Central memory CD8-positive, alpha-beta T cell (primary cell): ENCODE data around the gene CFC1.
"Not testable (repeated sequence)": the region's sequence is repeated elsewhere in the genome, so short reads cannot be mapped to it uniquely, and the experiment has no call there.

Experiments used
- ATAC-seq: fragments of 150-1000 bp; cut with Tn5 transposase; replicated peaks from 2 replicates; pipeline ENCODE4 v1.10.0; 2022; ENCODE audit warnings: mild to moderate bottlenecking, moderate FRiP score, moderate number of reproducible peaks; ENCODE audit not compliant: poor library complexity, severe bottlenecking; ENCODE audit errors: extremely low read depth
- DNase-seq, 2 donors: peaks; one replicate each; pipeline ENCODE4 v3.0.0; 2021; ENCODE audit warnings: low spot score in 2 of 2
- H3K27ac Mint-ChIP-seq: one replicate; pipeline ENCODE4 v1.8.0; 2022; ENCODE audit warnings: low read depth, mild to moderate bottlenecking, moderate library complexity, mixed read lengths
- H3K27me3 Mint-ChIP-seq: one replicate; pipeline ENCODE4 v1.8.0; 2022; ENCODE audit warnings: mixed read lengths
- H3K36me3 Mint-ChIP-seq: one replicate; pipeline ENCODE4 v1.8.0; 2022; ENCODE audit warnings: mild to moderate bottlenecking, moderate library complexity, mixed read lengths; ENCODE audit not compliant: insufficient read depth
- H3K4me1 Mint-ChIP-seq: one replicate; pipeline ENCODE4 v1.8.0; 2022; ENCODE audit warnings: mixed read lengths
- H3K4me3 Mint-ChIP-seq: one replicate; pipeline ENCODE4 v1.8.0; 2022; ENCODE audit warnings: mild to moderate bottlenecking, moderate library complexity, mixed read lengths
- H3K9me3 Mint-ChIP-seq: one replicate; pipeline ENCODE4 v1.8.0; 2022; ENCODE audit warnings: mixed read lengths

Gene CFC1

DNA sequence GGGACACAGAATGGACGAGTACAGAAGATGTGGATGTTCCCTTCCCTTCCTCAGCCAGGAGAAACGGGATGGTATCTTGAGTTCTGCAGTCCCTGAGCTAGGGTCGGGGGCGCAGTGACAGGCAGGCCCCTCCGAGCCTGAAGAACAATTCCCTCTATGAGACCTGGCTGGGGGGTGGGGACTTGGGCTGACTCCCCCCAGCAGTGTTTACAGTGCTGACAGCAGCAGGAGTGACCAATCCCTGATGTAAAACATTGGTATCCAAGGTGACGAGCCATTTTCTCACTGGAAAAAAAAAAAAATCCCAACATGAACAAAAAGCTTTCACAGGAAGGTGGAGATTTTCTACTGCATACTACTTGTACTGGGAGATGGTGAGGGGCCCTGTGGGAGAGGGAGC lies at the start of gene CFC1:
CFC1 (minus strand) TSS at position 183 of the 400 bp plus-strand sequence. CDS start 288 bp downstream, outside the sequence.
- H3K4me3 Mint-ChIP-seq, H3K36me3 Mint-ChIP-seq, DNase-seq, H3K27ac Mint-ChIP-seq, H3K4me1 Mint-ChIP-seq, H3K9me3 Mint-ChIP-seq, H3K27me3 Mint-ChIP-seq, ATAC-seq: not testable (repeated sequence)

DNA sequence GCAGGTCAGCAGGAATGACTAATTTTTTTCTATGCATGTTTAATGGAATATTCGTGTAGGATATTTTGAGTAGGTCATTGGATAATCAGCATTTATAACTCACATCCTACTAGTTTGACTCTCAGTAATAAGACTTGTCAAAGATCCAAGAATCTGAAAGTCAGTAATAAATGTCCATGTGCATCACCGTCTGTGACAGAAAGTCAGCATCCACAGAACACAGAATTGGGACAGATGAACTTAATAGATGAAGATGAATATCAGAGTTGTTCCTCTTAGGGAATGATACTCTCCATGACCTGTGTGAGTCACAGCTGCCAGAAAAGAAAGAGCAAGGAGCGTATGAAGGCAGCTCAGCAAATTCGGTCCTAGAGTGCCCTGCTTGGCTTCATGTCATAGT lies 42.3 kb upstream of the CFC1 start:
- not testable (repeated sequence) for H3K36me3 Mint-ChIP-seq, DNase-seq, H3K4me3 Mint-ChIP-seq, H3K9me3 Mint-ChIP-seq, H3K27ac Mint-ChIP-seq, ATAC-seq, H3K4me1 Mint-ChIP-seq
- peaks cover 19% of the 10 kb centered on the region for H3K27me3 Mint-ChIP-seq

DNA sequence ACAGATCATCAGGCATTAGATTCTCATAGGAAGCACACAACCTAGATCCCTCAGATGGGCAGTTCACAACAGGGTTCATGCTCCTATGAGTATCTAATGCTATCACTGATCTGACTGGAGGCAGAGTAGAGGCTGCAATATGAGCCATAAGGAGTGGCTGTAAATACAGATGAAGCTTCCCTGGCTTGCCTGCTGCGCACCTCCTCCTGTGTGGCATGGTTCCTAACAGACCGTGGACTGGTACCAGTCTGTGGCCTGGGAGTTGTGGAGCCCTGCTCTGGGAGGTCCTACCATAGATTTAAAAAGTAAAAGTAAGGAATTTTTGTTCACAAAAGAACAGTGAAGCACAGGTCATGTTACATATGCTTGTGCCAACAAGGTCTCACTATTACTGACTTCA lies 39.6 kb upstream of the CFC1 start:
- H3K27me3 Mint-ChIP-seq, result peaks cover 19% of the 10 kb centered on the region
- H3K4me3 Mint-ChIP-seq, H3K27ac Mint-ChIP-seq, H3K36me3 Mint-ChIP-seq, DNase-seq, H3K9me3 Mint-ChIP-seq, ATAC-seq, H3K4me1 Mint-ChIP-seq: not testable (repeated sequence)

DNA sequence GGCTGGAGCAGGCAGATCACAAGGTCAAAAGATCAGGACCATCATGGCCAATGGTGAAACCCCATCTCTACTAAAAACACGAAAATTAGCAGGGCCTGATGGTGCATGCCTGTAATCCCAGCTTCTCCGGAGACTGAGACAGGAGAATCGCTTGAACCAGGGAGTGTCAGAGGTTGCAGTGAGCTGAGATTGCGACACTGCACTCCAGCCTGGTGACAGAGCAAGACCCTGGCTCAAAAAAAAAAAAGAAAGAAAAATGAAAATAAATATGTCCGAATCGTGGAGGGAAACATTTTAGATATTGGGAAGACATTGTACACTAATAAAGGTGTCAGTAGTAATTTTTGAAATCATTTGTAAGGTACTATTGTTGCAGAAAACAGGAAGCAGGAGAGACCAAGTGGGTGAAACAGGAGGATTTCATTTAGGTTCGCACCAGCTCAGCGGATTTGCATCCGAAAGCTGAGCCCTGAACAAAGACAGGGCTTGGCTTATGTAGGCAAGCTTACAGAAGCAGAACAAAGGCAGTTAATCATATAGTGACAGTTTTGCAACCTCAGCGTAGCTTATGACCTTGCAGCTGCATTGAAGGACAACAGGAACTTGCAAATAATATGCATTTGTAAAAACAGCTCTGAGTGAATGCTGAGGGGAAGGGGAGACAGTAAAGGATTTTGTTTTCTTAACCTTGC lies 29.6 kb upstream of the CFC1 start:
- H3K27ac Mint-ChIP-seq, H3K4me1 Mint-ChIP-seq, H3K27me3 Mint-ChIP-seq, H3K36me3 Mint-ChIP-seq, ATAC-seq, H3K4me3 Mint-ChIP-seq, DNase-seq, H3K9me3 Mint-ChIP-seq: not testable (repeated sequence)

DNA sequence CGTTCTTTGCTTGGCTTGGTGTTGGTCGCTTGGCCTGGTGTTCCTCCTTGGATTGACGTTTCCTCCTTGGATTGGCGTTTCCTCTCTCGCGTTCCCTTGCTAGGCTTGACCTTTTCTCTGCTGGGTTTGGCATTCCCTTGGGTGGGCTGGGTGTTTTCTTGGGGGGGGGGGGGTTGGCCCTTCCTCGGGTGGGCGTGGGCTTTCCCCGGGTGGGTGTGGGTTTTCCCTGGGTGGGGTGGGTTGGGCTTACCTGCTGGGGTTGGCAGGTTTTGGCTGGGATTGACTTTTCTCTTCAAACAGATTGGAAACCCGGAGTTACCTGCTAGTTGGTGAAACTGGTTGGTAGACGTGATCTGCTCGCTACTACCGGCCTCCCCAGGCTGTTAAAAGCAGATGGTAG lies 11.8 kb upstream of the CFC1 start, which contains the start of gene POTEJ:
POTEJ (plus strand) TSS at position 301 of the 400 bp plus-strand sequence; CDS start at position 394, 93 bp downstream.
- H3K9me3 Mint-ChIP-seq, H3K4me3 Mint-ChIP-seq, H3K36me3 Mint-ChIP-seq, DNase-seq, H3K4me1 Mint-ChIP-seq, ATAC-seq, H3K27me3 Mint-ChIP-seq, H3K27ac Mint-ChIP-seq: not testable (repeated sequence)

DNA sequence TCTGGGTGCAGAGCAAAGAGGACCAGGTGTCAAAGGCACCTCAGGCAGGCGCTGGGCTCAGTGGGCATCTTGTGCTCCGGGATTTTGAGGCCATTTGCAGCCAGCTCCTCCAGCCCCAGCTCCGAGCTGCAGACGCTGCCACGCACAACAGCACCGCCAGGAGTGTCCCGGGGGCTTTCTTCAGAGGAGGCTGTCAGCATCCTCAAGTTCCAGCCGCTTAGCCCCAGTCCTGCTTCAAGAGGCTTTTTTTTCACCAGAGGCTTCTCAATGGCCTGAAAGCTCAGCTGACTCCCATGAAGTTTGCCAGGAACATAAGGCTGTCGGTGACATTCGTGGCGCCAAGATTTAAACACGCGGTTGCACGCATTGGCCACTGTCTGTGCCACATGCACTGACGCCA lies 11.1 kb upstream of the CFC1 start:
- H3K9me3 Mint-ChIP-seq, H3K36me3 Mint-ChIP-seq, H3K4me3 Mint-ChIP-seq, ATAC-seq, DNase-seq, H3K27me3 Mint-ChIP-seq, H3K4me1 Mint-ChIP-seq, H3K27ac Mint-ChIP-seq: not testable (repeated sequence)

DNA sequence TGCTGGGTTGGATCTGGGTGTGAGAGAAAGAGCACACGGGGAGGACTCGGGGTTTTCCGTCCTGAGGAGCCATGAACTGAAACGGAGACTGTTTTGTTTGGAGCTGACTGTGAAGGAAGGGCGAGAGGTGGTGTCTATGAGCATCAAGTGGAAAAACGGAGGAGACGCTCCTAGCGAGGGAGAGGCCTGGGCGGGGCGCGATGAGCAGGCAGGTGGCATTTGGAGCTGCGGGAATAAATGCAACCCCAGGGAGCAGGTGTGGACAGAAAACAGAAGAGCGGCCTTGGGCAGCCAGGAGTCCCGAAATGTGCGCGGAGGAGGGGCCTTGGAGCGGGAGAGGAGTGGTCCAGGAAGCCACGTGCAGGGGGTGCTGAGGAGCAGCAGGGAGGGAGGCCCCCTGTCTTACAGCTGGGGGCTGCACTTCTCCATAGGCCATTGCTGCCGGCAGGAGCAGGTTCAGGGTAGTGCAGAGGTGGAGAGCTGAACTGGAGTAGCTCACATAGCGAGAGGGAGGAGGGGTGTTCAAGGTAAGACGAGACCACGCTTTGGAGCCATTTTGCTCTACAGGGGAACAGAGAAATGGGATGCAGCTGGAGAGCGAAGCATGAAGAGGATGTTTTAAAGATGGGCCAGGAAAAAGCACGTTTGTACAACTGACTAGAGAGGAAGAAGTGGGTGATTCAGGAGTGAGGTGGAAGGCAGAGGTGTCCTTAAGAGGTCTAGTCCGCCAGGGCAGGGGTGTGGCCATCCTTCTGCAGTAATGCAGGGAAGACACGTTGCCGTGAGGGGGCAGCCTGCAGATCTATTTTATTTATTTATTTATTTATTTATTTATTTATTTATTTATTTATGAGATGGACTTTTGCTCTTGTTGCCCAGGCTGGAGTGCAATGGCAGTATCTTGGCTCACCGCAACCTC lies 9.9 kb upstream of the CFC1 start:
- not testable (repeated sequence) for ATAC-seq

DNA sequence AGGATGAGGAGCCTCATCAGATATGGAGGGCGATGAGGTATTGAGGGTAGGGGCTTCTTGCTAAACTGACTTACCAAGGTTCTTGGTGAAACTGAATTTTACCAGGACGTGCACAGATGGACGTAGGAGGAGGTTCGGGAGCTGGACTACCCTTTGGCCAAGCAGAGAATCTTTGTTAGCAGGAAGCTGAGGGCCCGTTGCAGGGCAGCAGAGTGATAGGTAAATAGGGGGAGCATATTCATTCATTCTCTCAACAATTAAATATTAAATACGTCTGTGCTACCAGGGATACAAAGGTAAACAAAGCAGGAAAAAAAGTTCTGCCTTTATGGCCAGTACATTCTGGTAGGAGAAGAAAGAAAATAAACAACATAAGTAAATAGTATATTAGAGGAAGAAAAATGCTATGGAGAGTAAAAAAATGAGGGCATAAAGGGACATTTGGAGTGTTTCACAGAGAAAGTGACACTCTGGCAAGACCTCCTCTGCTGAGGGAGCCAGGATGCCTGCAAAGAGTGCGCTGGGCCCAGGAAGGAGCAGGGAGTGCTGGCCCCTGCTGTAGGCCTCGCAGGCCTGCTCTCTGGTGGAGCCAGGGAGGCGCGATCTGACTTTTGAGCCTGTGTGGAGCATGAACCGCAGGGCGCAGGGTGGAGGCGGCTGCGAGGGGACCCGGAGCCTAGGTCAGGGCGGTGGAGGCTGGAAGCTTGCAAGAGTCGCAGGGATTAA lies 9.1 kb upstream of the CFC1 start:
- not testable (repeated sequence) for H3K9me3 Mint-ChIP-seq, H3K27ac Mint-ChIP-seq, ATAC-seq, H3K4me1 Mint-ChIP-seq, H3K36me3 Mint-ChIP-seq, DNase-seq, H3K4me3 Mint-ChIP-seq, H3K27me3 Mint-ChIP-seq

More for the DNA sequence above, 9.9 kb upstream of the CFC1 start:
- not testable (repeated sequence) for H3K36me3 Mint-ChIP-seq, H3K9me3 Mint-ChIP-seq, H3K27me3 Mint-ChIP-seq, H3K27ac Mint-ChIP-seq, DNase-seq, H3K4me1 Mint-ChIP-seq, H3K4me3 Mint-ChIP-seq

DNA sequence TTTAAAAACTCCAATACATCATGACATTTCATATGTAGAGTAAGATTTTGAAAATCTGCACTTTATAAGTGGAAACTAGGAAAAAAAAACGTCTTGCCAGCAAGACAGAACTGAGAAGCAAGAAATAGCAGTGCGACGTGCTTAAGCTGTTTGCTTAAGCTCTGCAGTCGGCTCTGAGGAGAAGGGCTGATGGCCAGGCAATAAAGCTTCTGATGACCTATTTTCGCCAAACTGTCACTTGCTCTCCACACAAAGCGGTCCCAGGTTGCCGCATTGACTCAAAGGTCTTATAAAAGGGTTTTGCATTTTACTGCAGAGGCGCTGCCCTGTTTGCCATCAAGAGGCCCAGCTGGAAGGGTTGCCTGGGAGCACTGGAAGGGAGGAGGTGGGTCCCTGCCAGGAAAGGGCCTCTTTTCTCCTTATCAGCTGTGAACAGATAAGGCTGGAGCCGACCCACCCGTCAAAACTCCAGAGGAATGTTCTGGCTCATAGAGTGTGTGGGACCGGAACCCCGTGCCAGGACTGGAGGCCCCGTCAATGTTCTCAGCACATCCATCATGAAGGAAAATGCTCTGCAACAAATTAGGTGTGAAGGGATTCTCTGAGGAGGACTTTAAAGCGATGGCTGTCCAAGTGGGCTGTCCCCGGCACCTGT lies 2.4 kb upstream of the CFC1 start:
- not testable (repeated sequence) for DNase-seq, H3K27me3 Mint-ChIP-seq, H3K36me3 Mint-ChIP-seq, H3K9me3 Mint-ChIP-seq, H3K4me1 Mint-ChIP-seq, H3K4me3 Mint-ChIP-seq, ATAC-seq, H3K27ac Mint-ChIP-seq

DNA sequence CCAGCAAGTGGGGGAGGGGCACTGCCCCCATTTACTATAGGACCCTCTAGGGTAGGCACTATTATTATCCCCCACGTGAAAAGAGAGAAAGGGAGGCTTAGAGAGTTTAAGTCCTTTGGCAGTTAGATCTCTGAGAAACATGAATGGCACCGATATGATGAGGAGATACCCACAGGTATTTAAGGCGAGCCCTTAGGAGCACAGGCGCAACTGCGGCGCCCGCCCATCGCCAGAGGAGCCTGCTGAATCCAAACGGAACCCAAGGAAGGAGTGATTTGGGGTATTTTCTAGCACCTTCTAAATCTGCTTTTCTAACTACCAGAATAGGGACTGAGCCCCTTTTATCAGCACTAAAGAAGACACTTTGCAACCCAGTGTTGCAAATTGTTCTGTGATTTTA lies 551 bp upstream of the CFC1 start:
- DNase-seq, ATAC-seq, H3K27ac Mint-ChIP-seq, H3K36me3 Mint-ChIP-seq, H3K4me1 Mint-ChIP-seq, H3K9me3 Mint-ChIP-seq, H3K4me3 Mint-ChIP-seq, H3K27me3 Mint-ChIP-seq: not testable (repeated sequence)

DNA sequence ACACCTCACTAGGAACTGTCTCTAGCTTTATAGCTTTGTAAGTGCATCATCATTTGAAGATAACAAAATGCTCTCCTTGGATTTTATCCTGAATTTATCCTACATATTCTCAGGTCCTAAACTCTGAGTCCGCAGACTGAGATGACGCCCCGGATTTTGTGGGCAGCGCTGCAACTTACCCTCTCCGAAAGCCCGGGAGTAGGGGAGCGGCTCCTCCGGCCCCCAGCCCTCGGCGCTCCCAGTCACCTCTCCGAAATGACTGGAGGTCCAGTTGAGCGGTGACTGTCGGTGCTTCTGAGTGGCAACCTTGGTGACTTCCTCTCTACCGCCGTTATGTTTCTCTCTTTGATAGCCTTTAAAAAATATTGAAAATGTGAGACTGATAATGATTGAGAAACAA lies 912 bp downstream of the CFC1 start:
- H3K9me3 Mint-ChIP-seq, H3K27ac Mint-ChIP-seq, H3K4me1 Mint-ChIP-seq, H3K36me3 Mint-ChIP-seq, ATAC-seq, DNase-seq, H3K4me3 Mint-ChIP-seq, H3K27me3 Mint-ChIP-seq: not testable (repeated sequence)

DNA sequence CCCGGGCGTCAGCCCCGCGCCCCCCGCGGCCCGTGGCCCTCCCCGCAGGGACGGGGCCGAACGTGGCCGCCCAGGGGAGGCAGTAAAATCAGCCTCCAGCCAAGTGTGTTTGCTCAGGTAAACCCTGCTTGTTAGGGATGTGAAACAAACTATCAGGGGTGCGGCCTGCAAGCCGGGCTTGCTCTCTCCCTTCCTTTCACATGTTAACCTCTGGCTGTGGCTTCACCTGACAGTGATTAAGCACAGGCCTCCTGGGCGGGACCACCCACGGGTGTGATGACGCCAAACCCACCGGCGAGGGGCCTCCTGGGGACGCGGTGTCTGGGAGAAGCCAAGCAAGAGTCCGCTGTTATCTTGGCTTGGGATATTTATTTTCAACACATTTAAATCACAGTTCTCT lies 1.4 kb downstream of the CFC1 start:
- not testable (repeated sequence) for H3K27ac Mint-ChIP-seq, H3K4me3 Mint-ChIP-seq, DNase-seq, H3K9me3 Mint-ChIP-seq, ATAC-seq, H3K36me3 Mint-ChIP-seq, H3K4me1 Mint-ChIP-seq, H3K27me3 Mint-ChIP-seq
